Forelimb muscle (tissue), 1 donor: ENCODE results near the gene PRR23A. TPM values are rescaled to one million over a fixed set of nuclear protein-coding genes. Genes with fewer than 3 reads are reported as not detected.
"Not testable (repeated sequence)": the region's sequence is repeated elsewhere in the genome, so short reads cannot be mapped to it uniquely, and the experiment has no call there.

Source experiments
- DNase-seq: peaks from one replicate; pipeline ENCODE4 v3.0.0-alpha.2; 2013; ENCODE audit warnings: low read depth
- polyA plus RNA-seq: library from polyadenylated mRNA; unstranded; fragments of 120-200 nt; gene quantifications from one replicate; pipeline ENCODE4 v1.2.1, GENCODE V29; 2013; ENCODE audit not compliant: insufficient read length

Gene PRR23A
- not detected for polyA plus RNA-seq

DNA sequence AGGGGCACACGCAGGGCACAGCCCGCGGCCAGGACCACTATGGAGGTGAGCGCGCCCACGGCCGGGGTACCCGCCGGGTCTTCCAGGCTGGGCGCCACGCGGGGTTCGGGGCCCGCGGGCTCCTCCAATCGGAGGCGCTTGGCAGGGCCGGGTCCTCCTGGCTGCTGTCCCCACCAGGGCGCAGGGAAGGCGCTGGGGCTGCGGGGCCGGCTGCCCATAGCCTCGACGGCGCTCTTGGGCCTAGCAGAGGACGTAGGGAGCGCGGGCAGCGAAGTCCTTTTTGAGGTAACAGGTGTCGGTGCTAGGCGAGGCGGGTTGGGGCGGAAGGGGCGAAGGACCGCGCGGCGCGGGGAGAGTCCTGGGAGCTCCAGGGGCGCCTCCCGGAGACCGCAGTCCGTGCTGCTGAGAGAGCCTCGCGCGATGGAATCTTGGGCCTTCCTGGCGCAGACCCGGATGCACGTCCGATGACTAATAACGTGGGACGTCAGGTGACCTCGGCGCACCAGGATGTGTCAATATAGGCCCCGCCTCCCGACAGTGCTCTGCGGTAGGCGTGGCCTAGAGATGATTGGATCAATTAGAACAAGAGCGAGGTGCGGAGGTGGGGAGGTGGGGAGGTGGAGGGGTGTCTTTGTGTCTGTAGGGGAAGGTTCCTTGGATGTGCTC lies at the start of gene PRR23A:
PRR23A (minus strand) TSS at position 218 of the 666 bp plus-strand sequence; CDS start at position 218, 0 bp downstream.
- DNase-seq: no peak

DNA sequence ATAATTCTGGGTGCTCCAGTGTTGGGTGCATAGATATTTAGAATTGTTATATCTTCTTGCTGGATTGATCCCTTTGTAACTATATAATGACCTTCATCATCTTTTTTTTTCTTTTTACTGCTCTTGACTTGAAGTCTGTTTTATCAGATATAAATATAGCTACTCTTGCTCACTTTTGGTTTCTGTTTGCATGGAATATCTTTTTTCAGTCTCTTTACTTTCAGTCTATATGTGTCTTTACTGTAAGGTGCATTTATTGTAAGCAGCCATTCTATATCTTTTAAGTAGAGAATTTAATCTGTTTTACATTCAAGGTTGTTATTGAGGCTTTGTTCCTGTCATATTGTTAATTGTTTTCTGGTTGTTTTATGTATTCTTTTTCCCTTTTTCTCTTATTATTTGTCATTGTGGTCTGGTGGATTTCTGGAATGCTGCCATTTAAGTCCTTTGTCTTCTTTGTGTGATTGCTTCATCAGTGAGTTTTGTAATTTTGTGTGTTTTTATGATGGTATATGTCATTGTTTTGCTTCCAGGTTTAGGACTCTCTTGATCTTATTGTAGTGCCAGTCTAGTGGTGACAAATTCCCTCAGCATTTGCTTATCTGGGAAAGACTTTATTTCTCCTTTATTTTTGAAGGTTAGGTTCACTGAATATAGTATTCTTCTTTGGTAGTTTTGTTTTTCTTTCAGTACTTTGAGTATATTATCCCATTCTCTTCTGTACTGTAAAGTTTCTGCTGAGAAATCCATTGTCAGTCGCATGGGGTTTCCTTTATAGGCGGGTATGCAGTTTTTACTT lies 46.9 kb upstream of the PRR23A start:
- DNase-seq: no peak

DNA sequence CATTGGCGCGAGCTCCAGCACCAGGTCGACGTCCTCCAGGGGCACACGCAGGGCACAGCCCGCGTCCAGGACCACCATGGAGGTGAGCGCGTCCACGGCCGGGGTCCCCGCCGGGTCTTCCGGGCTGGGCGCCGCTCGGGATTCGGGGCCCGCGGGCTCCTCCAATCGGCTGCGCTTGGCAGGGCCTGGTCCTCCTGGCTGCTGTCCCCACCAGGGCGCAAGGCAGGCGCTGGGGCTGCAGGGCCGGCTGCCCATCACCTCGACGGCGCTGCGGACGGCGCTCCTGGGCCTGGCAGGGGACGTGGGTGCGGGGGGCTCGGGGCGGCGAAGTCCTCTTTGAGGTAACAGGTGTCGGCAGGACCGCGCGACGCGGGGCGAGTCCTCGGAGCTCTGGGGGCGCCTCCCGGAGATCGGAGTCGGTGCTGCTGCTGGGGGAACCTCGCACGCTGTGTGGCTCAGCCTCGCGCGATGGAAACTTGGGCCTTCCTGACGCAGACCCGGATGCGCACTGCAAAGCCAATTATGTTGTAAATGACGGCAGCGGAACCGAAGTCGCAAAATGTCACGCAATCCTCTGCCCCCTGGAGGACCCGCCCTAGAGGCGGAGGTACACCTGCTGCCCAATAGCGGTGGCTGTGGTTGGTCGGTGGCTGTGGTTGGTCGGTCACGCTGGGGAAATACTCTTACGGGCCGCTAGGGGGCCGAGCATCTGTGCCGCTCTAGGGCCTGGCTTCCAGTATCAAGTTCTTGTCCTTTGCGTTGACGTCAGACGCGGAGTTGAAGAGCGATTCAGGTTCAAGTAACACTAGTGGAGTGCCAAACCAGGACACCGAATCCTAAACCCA lies 38.5 kb upstream of the PRR23A start, which contains the start of gene PRR23C:
PRR23C (minus strand) TSS at position 527 of the 845 bp plus-strand sequence; CDS start at position 255, 272 bp downstream.
- DNase-seq: no peak

DNA sequence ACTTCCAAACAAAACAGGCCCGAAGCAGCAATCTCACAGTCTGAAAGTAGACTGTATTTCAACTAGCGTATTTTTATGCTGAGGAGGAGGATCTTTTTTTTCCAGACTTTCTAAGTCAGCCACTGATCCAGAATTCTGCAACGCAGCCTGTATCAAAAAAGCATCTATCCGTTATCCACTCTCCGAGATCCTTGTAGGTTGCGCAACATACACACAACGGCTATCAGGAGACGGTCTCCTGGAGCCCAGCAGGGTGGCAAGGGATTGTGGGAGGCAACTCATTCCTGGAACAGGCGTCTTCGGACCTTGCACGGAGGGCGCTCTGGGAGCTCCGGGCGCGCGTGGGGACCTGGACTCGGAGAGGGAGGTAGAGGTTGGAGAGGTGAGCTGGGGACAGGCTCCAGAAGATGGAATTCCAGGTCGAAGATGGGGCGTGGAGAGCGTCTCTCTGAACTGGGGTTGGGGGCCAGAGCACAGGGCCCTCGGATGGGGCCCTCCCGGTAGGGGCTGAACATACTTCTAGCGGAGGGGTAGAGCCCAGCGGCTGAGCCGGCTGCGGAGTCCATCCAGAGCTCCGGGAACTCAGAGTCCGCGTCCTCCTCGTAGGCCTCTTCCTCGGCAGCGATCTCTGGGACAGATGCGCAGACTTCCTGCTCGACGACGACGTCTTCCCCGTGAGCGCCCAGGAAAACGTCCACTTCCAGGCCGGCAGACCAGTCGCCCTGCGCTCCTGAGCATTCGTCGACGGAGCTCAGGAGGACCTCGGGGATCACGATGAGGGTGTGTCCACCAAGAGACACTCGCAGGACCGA lies 37.7 kb upstream of the PRR23A start:
- no peak for DNase-seq

DNA sequence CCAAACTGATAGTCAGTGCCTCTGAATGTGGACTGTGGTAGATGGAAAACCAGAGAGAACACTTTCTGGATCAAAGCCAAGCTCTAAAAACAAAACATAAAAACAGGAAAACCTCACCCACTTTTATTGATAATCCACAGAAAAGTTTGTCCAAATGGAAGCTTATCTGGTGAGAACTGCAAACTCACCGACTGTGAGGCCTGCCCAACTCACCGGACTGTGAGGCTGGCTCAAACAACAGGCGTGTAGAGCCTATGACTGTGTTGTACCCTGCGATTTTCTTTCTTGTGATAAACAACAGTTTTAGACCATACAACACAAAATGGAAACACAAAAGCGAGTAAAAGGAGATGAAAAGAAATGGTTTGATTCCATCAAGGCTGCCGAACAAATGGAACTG lies 31.4 kb upstream of the PRR23A start:
- DNase-seq: no peak

DNA sequence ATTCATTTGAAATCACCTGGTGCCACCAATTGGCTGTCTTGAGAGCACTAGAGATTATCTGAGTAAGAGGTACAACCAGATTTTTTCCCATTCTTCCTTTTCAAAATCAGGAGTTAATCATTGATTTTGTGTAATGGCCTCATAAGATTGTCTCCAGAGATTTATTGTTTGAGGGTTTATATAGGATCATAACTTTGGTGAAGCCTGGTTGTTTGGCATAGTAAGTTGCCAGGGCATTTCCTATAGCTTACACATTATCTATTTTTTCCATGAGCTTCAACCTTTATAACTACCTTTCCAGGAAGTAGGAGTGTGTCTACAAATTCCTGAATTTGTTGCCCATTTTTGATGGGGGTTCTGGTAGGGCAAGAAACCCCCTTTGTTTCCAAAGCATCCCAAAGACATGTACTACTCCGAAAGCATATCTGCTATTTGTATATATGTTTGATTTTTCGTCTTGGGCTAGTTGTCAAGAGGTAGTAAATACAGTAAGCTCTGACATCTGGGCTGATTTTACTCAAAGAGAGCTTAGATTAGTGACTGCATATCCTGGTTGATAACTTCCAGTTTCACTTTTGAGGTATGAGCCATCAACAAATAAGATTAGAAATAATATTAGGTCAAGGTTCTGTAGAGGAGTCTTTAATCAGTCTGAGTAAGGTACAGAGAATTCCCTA lies 26.4 kb upstream of the PRR23A start:
- no peak for DNase-seq

DNA sequence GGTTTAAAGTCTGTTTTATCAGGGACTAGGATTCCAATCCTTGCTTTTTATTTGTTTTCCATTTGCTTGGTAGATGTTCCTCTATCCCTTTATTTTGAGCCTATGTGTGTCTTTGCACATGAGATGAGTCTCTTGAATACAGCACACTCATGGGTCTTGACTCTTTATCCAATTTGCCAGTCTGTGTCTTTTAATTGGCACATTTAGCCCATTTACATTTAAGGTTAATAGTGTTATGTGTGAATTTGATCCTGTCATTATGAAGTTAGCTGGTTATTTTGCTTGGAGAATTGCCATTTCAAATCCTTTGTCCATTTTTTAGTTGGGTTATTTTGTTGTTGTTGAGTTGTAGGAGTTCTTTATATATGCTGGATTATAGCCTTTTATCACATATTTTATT lies 24.5 kb upstream of the PRR23A start:
- not testable (repeated sequence) for DNase-seq

DNA sequence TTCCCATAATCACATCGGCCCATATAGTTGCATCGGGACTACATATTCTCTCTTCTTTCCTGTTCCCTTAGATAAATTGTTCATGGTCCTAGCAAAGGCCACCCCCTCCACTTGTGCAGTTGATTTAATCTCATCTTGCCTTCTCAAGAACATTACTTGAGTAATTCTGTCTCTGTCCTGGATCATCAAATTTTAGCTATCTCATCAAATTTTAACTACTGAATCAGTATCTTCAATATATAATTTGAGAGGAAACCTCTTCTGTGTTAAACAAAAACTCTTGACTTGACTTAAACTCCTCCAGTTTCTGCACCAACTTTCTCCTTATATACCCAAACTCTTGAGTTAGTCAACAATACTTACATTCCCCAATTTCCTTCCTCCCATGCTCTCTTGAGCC lies 18.9 kb upstream of the PRR23A start:
- DNase-seq: no peak

DNA sequence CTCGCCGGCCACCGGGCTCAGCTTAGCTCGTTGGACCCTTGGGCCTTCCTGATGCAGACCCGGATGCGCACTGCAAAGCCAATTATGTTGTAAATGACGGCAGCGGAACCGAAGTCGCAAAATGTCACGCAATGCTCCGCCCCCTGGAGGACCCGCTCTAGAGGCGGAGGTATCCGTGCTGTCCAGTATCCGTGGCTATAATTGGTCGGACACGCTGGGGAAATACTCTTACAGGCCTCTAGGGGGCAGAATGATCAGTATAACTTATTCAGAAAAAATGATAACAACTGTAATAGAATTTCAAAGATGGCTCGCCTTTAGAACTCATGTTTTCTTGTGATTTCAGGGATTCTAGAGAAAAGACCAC lies 14.8 kb upstream of the PRR23A start, which contains the start of gene PRR23B:
PRR23B (minus strand) TSS at position 59 of the 367 bp plus-strand sequence. CDS start 265 bp downstream, outside the sequence.
- DNase-seq: no peak

DNA sequence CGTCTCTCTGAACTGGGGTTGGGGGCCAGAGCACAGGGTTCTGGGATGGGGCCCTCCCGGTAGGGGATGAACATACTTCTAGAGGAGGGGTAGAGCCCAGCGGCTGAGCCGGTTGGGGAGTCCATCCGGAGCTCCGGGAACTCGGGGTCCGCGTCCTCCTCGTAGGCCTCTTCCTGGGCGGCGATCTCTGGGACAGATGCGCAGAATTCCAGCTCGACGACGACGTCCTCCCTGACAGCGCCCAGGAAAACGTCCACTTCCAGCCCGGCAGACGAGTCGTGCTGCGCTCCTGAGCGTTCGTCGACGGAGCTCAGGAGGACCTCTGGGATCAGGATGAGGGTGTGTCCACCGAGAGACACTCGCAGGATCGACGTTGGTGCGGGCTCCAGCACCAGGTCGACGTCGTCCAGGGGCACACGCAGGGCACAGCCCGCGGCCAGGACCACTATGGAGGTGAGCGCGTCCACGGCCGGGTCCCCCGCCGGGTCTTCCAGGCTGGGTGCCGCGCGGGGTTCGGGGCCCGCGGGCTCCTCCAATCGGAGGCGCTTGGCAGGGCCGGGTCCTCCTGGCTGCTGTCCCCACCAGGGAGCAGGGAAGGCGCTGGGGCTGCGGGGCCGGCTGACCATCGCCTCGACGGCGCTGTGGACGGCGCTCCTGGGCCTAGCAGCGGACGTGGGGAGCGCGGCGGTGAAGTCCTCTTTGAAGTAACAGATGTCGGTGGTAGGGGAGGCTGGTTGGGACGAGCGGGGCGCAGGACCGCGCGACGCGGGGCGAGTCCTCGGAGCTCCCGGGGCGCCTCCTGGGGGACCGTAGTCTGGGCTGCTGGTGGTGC lies 14.2 kb upstream of the PRR23A start:
- no peak for DNase-seq

DNA sequence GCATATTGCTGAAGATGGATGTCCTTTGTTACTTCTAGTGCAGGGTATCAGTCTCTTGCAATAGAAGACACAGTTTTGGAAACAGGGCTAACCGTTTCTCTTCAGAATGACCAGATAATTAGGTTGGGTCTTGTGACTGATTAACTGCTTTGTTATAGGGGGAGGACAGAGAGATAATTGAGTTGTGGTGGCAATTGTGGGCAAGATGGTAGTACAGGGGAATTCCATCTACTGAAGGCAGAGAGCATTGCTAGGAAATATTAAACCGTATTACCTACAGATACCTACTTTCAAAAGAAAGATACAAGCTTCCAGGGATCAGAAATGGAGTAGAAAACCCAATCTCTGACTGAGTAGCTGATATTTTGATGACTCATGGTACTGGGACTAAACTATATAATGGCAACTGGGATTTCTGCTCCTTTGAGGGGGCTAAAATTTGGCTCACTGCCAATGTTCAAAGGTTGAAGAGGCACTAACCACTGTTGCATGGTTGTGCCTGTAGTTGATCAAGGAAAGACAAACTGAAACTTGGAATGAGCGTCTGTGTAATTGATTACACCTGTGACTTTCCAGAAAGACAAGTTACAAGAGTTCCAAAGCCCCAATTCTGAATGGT lies 10.5 kb upstream of the PRR23A start:
- no peak for DNase-seq

DNA sequence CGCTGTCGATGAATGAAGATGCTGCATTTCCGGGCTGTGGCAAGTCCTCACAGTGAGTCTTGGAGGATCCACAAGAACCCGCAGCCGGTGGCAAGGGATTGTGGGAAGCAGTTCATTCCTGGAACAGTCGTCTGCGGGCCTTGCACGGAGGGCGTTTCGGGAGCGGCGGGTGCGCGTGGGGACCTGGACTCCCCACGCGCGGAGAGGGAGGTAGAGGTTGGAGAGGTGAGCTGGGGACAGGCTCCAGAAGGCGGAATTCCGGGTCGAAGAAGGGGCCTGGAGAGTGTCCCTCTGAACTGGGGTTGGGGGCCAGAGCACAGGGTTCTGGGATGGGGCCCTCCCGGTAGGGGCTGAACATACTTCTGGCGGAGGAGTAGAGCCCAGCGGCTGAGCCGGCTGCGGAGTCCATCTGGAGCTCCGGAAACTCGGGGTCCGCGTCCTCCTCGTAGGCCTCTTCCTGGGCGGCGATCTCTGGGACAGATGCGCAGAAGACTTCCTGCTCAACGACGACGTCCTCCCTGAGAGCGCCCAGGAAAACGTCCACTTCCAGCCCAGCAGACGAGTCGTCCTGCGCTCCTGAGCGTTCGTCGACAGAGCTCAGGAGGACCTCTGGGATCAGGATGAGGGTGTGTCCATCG lies 593 bp downstream of the PRR23A start:
- no peak for DNase-seq

DNA sequence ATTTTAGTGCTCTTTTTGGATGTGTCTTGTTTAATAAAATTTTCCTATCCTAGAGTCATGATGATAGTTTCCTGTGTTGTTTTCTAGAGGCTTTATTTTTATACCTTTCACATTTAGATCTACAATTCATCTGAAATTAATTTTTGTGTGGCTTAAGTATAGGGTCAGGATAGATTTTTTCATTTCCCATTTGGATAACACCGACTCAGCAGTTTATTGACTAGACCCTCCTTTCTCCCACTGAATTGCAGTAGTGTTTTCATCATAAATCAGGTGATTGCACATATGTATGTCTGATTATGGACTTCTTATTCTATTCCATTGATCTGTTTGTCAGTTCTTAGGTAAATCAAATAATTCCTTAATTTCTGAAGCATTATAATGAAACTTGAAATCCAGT lies 10.4 kb downstream of the PRR23A start:
- DNase-seq: no peak

DNA sequence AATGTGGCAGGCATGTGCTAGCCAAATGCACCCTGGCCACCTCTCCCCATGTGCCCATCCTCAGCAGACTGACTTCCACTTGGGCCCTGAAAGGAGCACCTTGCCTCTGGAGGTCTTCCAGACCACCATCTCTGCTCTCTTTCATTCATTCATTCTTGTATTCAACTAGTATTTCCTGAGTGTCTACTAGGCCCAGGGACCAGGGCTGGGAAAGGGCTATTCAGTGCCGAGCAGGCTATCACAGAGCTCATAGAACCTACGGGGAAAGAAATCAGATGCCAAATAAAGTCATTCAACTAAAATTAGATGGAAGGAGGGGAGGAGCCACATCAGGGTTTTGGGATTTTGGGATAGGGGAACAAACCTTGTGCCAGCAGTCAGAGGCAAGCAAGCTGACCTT lies 18.9 kb downstream of the PRR23A start:
- no peak for DNase-seq

DNA sequence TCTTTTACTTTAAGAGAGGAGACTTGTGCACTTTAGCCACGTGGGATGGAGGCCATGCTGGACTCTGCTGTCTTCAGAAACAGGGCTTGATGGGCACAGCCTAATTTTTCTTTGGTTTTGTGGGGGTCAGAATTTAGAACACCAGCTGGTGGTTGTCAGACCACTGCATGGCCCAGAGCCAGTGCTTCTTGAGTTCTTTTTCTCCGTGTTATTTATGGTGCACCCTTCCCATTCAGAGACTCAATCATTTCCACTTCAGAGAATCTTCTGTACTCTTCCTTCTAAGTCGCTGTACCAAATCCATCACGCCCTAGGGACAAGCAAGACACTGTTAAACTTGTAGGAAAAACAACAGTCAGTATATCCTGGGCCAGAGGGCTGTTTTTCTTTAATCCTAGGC lies 20.1 kb downstream of the PRR23A start:
- no peak for DNase-seq

DNA sequence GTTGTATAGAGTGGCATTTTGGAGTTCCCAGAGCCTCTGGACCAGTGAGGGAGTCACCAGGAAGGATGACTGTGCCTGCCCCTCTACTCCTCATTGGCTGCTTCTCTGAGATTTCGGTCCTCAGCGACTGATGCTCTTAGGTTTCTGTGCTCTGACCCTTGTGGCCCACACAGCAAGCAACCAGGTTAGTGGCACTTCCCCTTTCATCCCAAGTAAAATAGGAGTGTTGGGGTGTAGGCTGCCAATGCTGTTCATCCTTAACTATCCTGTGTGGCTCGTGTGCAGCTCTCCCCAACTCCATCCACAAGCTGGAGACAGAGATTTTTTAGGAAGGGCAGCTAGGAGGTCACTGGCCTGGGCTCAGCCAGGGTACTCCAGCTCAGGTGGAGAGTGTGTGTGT lies 21.3 kb downstream of the PRR23A start:
- DNase-seq: no peak

DNA sequence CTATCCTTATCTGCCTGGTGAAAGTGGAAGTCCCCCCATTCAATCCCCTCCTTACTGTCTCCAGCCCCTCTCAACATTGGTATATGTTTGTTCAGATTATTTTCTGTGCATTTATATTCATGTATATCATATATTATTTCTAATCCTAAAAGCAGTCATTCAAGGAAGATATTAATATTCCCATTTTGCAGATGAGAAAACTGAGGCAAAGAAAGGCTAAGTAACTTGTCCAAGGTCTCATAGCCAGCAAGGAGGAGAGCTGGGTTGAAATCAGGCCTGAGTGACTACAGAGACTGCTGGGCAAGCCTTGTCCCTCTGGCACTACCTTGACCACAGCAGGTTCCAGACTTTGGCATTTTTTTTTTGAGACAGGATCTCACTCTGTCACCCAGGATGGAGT lies 30.0 kb downstream of the PRR23A start:
- no peak for DNase-seq

DNA sequence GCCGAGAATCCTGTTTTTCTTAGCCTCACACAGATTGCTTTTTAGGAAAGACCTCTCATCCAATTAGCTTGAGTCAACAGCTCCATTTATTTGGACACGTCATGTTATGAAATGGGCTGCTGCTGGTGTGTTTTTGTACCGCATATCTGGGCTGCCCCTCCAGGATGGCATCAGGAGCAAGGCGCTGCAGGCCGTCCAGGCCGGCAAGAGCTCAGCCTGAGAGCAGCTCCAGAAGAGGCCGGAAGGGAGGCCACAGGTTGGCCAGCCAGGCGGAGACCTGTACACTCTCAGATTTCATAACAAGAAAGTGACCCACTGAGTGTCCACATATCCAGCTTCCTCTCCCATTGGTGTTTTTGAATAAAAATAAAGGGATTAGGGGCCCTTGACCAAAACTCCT lies 30.7 kb downstream of the PRR23A start:
- no peak for DNase-seq

DNA sequence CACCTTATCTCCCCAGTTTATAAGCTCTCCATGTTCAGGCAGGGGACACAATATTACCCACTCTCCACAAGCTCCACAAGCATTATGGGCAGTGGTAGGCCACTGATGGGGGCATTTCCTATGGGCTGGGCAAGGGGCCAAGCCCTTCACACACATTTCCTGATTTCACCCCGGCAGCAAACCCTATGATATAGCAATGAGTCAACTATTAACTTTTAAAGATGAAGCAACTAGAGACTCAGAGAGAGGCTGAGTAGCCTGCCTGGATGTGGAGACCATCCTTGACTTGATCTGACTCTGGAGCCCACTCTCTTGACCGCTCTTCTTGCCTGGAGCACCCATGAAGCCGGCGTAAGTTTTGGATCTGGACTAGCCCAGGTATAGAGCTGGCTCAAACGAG lies 31.6 kb downstream of the PRR23A start:
- no peak for DNase-seq
